LNCaP clone FGC (cell line): ENCODE data around the gene ATP11C.
A peak's percentile ranks its signal among the peaks of the same experiment; 100 is the strongest.

Experiments used
- DNase-seq: peaks from one replicate; pipeline ENCODE4 v3.0.0-alpha.2; 2011; ENCODE audit warnings: low read depth
- H3K4me3 ChIP-seq: 2 replicates; pipeline ENCODE4 v1.5.1; 2011; ENCODE audit warnings: mild to moderate bottlenecking, low read depth, low read length, control low read depth
- TF ChIP-seq, protein P1 (sequence below): IDR thresholded peaks from 2 replicates; pipeline ENCODE4 v1.5.1; 2012; ENCODE audit warnings: mild to moderate bottlenecking; ENCODE audit not compliant: control insufficient read depth, insufficient read depth; ENCODE audit errors: extremely low read depth

The ATP11C gene

DNA sequence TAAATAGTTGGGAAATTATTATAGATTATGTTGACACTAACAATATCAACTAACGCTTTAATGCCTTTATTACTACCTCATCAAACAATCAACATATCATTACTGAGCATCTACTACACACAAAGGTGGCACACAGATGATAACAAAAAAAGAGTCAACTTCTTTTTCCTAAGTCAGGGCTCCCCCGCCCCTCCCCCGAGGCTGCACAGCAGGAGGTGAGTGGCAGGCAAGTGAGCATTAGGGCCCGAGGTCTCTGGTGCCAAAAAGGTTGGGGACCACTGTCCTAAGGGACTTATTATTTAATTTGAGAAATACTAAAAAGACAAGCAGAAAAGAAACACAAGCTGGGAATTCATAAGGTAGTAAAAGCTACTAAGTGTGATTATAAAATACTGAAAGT, 174.6 kb downstream of the ATP11C start:
- TF ChIP-seq, protein P1, sequence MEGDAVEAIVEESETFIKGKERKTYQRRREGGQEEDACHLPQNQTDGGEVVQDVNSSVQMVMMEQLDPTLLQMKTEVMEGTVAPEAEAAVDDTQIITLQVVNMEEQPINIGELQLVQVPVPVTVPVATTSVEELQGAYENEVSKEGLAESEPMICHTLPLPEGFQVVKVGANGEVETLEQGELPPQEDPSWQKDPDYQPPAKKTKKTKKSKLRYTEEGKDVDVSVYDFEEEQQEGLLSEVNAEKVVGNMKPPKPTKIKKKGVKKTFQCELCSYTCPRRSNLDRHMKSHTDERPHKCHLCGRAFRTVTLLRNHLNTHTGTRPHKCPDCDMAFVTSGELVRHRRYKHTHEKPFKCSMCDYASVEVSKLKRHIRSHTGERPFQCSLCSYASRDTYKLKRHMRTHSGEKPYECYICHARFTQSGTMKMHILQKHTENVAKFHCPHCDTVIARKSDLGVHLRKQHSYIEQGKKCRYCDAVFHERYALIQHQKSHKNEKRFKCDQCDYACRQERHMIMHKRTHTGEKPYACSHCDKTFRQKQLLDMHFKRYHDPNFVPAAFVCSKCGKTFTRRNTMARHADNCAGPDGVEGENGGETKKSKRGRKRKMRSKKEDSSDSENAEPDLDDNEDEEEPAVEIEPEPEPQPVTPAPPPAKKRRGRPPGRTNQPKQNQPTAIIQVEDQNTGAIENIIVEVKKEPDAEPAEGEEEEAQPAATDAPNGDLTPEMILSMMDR = no peak
- DNase-seq = no peak
- H3K4me3 ChIP-seq = no peak overlapping the region

DNA sequence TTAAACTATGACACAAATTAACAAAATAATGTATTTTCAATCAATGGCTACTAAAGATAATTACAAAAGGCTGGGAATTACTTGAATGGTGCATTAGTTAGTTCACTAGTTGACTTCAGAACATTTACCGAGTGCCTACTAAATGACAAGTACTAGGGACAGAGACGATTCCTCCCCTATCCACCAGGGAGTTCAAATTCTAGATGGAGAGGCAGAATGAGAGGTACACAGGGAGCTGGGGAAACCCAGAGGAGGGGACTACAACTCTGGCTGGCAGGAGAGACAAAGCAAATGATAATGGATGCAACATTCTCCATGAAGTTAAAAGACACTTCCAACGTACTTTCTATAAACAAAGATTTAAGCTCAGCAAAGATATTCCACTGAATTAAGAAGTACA, 181.8 kb downstream of the ATP11C start:
- TF ChIP-seq, protein P1 = no peak
- DNase-seq = no peak
- H3K4me3 ChIP-seq = no peak overlapping the region

DNA sequence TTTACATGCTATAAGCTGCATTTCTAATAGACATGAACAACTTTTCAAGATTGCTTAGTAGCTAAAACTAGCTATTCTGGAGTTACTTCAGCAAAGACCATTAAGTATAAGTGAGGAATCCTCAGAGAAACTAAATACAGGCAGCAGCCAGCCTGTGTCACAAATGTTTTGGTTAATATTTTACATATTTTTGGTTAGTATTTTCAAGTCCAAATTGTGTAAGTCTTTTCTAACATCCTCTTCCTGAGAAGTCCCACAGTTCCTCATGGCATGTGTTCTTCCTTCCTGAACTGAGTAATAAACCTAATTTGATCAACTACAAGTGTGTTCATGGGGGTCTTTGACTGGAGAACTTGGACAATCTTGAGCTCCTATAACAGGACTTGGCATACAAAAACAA, 182.5 kb downstream of the ATP11C start:
- no peak overlapping the region for H3K4me3 ChIP-seq
- DNase-seq = no peak
- TF ChIP-seq, protein P1 = no peak

- DNase-seq = no peak
- no peak overlapping the region for H3K4me3 ChIP-seq
These were observed 193.7 kb downstream of the ATP11C start for GRCh38 chrX:139739138-139739537.

DNA sequence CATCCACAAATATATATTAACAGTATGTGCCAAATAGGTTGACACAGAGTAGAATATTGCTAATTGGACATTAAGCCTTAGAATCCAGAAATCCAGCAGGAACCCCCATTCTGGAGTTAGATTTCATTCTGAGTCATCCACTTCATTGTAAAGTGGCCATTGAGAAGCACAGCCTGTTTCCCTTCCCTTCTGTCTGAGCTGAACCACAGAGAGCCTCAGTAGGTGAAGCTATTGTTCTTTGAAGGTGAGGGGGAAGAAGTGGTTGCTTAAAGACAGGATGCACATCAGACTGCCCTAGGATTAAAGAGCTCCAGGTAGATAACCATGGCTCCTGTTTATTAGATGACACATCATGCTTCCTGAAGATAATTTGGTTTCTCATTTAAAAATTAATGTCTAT, 194.3 kb downstream of the ATP11C start:
- TF ChIP-seq, protein P1 = no peak
- DNase-seq = peak; percentile 21
- H3K4me3 ChIP-seq = no peak overlapping the region

More at GRCh38 chrX:139739138-139739537, 193.7 kb downstream of the ATP11C start:
- TF ChIP-seq, protein P1 = no peak

- TF ChIP-seq, protein P1 = no peak
- H3K4me3 ChIP-seq = no peak overlapping the region
- no peak for DNase-seq
These were observed 196.7 kb downstream of the ATP11C start for GRCh38 chrX:139736151-139736550.

- DNase-seq = no peak
- H3K4me3 ChIP-seq = no peak overlapping the region
- TF ChIP-seq, protein P1 = no peak
These were observed 197.9 kb downstream of the ATP11C start for GRCh38 chrX:139734996-139735395.
